IPS-15b (cell line): Measurements from ENCODE around the gene LYRM7.
"Not testable (repeated sequence)": the region's sequence is repeated elsewhere in the genome, so short reads cannot be mapped to it uniquely, and the experiment has no call there.

ENCODE experiments used
- H3K27me3 ChIP-seq: one replicate; pipeline ENCODE4 v1.6.1; 2013; ENCODE audit warnings: low read length; ENCODE audit not compliant: control insufficient read depth, insufficient read depth
- H3K36me3 ChIP-seq: one replicate; pipeline ENCODE4 v1.6.1; 2013; ENCODE audit warnings: low read length; ENCODE audit not compliant: control insufficient read depth, insufficient read depth
- H3K4me1 ChIP-seq: one replicate; pipeline ENCODE4 v1.6.1; 2013; ENCODE audit warnings: mild to moderate bottlenecking, low read length; ENCODE audit not compliant: control insufficient read depth, insufficient read depth
- H3K4me3 ChIP-seq: one replicate; pipeline ENCODE4 v1.5.1; 2013; ENCODE audit warnings: low read depth, low read length
- H3K9ac ChIP-seq: one replicate; pipeline ENCODE4 v1.6.1; 2013; ENCODE audit warnings: low read depth, mild to moderate bottlenecking, low read length
- H3K9me3 ChIP-seq: one replicate; pipeline ENCODE4 v1.6.1; 2013; ENCODE audit warnings: mild to moderate bottlenecking, low read length; ENCODE audit not compliant: control insufficient read depth, insufficient read depth

Gene LYRM7

DNA sequence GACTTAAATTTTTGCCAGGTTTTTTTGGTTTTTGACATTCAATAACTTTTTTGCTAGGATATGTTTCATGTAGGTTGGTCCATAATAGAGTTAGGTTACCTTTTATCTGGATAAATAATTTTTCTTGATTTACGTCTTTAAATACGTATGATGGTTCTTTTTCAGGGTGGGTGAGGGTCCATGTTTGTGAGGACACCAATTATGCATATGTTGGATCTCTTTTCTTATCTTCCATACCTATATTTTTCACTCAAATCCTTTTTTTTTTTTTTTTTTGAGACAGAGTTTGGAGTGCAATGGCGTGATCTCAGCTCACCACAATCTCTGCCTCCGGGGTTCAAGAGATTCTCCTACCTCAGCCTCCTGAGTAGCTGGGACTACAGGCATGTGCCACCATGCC lies 75.8 kb downstream of the LYRM7 start:
- Histone ChIP-seq H3K9me3 (no peaks in the 10 kb centered on the region), H3K27me3 (no peaks in the 10 kb centered on the region), H3K36me3 (no peaks in the 10 kb centered on the region), H3K4me1 (no peaks in the 10 kb centered on the region), H3K4me3 (no peak overlapping the region), H3K9ac (no peak overlapping the region)

DNA sequence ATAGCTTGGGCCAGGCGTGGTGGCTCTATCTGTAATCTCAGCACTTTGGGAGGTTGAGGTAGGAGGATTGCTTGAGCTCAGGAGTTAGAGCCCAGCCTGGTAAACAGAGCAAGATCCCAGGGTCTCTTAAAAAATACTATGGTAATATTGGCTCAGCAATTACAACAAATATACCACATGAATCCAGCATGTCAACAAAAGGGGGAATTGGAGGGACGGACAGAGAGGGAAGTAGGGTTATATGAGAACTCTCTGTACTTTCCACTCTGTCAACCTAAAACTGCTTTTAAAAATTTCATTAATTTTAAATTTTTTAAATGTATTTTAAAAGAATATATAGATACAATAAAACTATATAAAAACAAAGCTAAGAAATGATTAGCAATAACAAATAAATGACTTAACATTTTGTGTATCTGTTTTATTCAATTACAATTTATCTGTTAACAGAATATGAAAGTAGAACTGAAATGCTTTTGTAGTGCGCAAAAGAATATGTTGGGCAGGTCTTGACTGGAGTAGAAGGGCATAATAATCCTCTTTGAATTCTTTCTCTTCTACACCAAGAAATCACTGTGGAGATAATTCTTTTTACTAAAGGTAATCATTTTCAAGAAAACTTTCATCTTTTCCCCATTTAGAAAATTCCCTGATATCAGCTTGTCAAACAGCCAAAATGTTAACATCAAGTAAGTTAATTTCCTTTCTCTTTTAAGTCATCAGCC lies 80.2 kb downstream of the LYRM7 start:
- no peaks in the 10 kb centered on the region for H3K4me1 ChIP-seq
- H3K4me3 ChIP-seq: no peak overlapping the region
- H3K9me3 ChIP-seq: no peaks in the 10 kb centered on the region
- no peaks in the 10 kb centered on the region for H3K27me3 ChIP-seq
- H3K36me3 ChIP-seq: no peaks in the 10 kb centered on the region
- H3K9ac ChIP-seq: no peak overlapping the region

DNA sequence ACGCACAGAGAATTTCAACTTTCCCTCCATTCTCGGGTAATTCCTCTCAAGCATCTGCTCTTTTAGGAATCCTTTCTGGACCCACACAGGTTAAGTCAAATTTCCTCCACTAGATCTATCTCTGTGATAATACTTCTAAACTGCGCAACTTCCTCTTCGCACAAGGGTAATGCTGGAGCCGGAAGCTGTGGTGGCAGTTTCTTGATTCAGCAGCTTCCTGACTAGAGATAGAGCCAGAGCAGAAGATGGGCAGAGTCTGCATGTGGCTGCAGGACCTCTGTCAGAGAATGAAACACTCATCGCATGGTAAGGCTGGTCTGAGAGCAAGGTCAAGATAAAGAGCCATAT lies 82.1 kb downstream of the LYRM7 start:
- no peaks in the 10 kb centered on the region for H3K27me3 ChIP-seq
- no peak overlapping the region for H3K4me3 ChIP-seq
- H3K36me3 ChIP-seq: no peaks in the 10 kb centered on the region
- H3K4me1 ChIP-seq: no peaks in the 10 kb centered on the region
- H3K9me3 ChIP-seq: no peaks in the 10 kb centered on the region
- H3K9ac ChIP-seq: no peak overlapping the region

DNA sequence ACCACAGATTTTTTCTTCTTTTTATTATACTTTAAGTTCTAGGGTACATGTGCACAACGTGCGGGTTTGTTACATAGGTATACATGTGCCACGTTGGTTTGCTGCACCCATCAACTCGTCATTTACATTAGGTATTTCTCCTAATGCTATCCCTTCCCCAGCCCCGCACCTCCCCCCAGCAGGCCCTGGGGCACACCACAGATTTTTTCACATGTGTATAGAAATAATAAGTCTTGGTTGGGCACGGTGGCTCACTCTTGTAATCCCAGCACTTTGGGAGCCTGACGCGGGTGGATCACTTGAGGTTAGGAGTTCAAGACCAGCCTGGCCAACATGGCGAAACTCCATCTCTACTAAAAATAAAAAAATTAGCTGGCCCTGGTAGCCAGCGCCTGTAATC lies 83.3 kb downstream of the LYRM7 start:
- H3K9me3 ChIP-seq, H3K27me3 ChIP-seq, H3K4me1 ChIP-seq, H3K4me3 ChIP-seq, H3K9ac ChIP-seq, H3K36me3 ChIP-seq: not testable (repeated sequence)

DNA sequence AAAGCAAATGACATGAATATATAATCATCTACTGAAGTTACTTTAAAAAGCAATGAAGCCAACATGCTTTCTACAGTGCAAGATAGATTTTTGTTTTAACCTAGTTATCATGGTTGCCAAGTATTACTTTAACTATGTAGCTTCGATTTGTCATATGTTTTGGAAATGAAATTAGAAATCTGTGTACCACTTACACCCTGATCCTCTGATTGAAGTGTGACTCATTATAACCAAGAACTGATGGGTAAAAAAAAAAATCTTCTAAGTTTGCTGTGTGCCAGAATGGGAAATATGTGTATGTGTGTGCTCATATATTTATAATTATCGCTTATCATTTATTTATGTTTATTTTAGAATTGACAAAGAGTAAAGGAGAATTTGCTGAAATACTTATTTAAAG lies 84.0 kb downstream of the LYRM7 start:
- H3K9me3 ChIP-seq: no peaks in the 10 kb centered on the region
- no peaks in the 10 kb centered on the region for H3K36me3 ChIP-seq
- no peaks in the 10 kb centered on the region for H3K4me1 ChIP-seq

More for the DNA sequence above, 84.0 kb downstream of the LYRM7 start:
- H3K27me3 ChIP-seq: no peaks in the 10 kb centered on the region
- H3K4me3 ChIP-seq: no peak overlapping the region
- H3K9ac ChIP-seq: no peak overlapping the region
